ENCODE data around the gene TAB2. TPM values are rescaled to one million over a fixed set of nuclear protein-coding genes. Genes with fewer than 3 reads are reported as not detected.
"Not testable (repeated sequence)": the region's sequence is repeated elsewhere in the genome, so short reads cannot be mapped to it uniquely, and the experiment has no call there.

The TAB2 gene
- total and polyA plus RNA-seq, 2 experiments from 2014 or later: 14.2 to 51.9 TPM

- Histone ChIP-seq H3K36me3 (replicated peaks; ENCODE audit: insufficient read depth, low read depth) (no peaks in the 10 kb centered on the region), H3K79me2 (no peaks in the 10 kb centered on the region), H3K4me1 (ENCODE audit: insufficient read depth) (peaks cover 14% of the 10 kb centered on the region), H3K4me3 (no peak overlapping the region), H3K27me3 (no peaks in the 10 kb centered on the region), H2AFZ (no peak overlapping the region), H3K9me2 (replicated peaks; ENCODE audit: insufficient read depth) (no peaks in the 10 kb centered on the region), H3K9me3 (ENCODE audit: low read depth) (no peaks in the 10 kb centered on the region), H3K27ac (no peak overlapping the region), H4K20me1 (ENCODE audit: insufficient read depth, poor library complexity, severe bottlenecking) (no peaks in the 10 kb centered on the region), H3K4me2 (no peak overlapping the region)
- TF ChIP-seq EZH2phosphoT487 (IDR thresholded peaks at IDR 0.05; ENCODE audit: low read depth, severe bottlenecking, unreplicated experiment): no peak
- no peak for TF ChIP-seq CTCF (IDR thresholded peaks at IDR 0.05; ENCODE audit: poor library complexity)
- TF ChIP-seq EZH2 (IDR thresholded peaks at IDR 0.05; ENCODE audit: borderline replicate concordance): no peak
- no peak for DNase-seq (ENCODE audit: low spot score)
- WGBS (ENCODE audit: low lambda C conversion rate, missing lambda C conversion rate): 93% methylated on average over 7 of the region's 7 CpGs
These were observed 140.7 kb downstream of the TAB2 start for GRCh38 chr6:149458196-149458595.

- no peaks in the 10 kb centered on the region for H3K9me3 ChIP-seq (ENCODE audit: low read depth)
- TF ChIP-seq EZH2phosphoT487 (IDR thresholded peaks at IDR 0.05; ENCODE audit: low read depth, severe bottlenecking, unreplicated experiment): no peak
- no peak for TF ChIP-seq EZH2 (IDR thresholded peaks at IDR 0.05; ENCODE audit: borderline replicate concordance)
- TF ChIP-seq CTCF (IDR thresholded peaks at IDR 0.05; ENCODE audit: poor library complexity): no peak
- no peak overlapping the region for H3K4me3 ChIP-seq
- H3K27me3 ChIP-seq: no peaks in the 10 kb centered on the region
- H3K79me2 ChIP-seq: no peaks in the 10 kb centered on the region
- no peaks in the 10 kb centered on the region for H3K36me3 ChIP-seq (replicated peaks; ENCODE audit: insufficient read depth, low read depth)
- no peaks in the 10 kb centered on the region for H4K20me1 ChIP-seq (ENCODE audit: insufficient read depth, poor library complexity, severe bottlenecking)
- DNase-seq (ENCODE audit: low spot score): no peak
- H2AFZ ChIP-seq: no peak overlapping the region
- H3K27ac ChIP-seq: no peak overlapping the region
- no peak overlapping the region for H3K4me2 ChIP-seq
- no peaks in the 10 kb centered on the region for H3K9me2 ChIP-seq (replicated peaks; ENCODE audit: insufficient read depth)
- 95% methylated on average over 1 of the region's 1 CpG for WGBS (ENCODE audit: low lambda C conversion rate, missing lambda C conversion rate)
- peaks cover 10% of the 10 kb centered on the region for H3K4me1 ChIP-seq (ENCODE audit: insufficient read depth)
These were observed 141.3 kb downstream of the TAB2 start for GRCh38 chr6:149458806-149459205.

- Histone ChIP-seq H3K4me2 (no peak overlapping the region), H2AFZ (no peak overlapping the region), H4K20me1 (ENCODE audit: insufficient read depth, poor library complexity, severe bottlenecking) (no peaks in the 10 kb centered on the region), H3K79me2 (no peaks in the 10 kb centered on the region), H3K4me3 (no peak overlapping the region), H3K27ac (no peak overlapping the region), H3K27me3 (no peaks in the 10 kb centered on the region), H3K4me1 (ENCODE audit: insufficient read depth) (peaks cover under 1% of the 10 kb centered on the region), H3K9me3 (ENCODE audit: low read depth) (no peaks in the 10 kb centered on the region), H3K36me3 (replicated peaks; ENCODE audit: insufficient read depth, low read depth) (no peaks in the 10 kb centered on the region), H3K9me2 (replicated peaks; ENCODE audit: insufficient read depth) (no peaks in the 10 kb centered on the region)
- DNase-seq (ENCODE audit: low spot score): no peak
- no peak for TF ChIP-seq EZH2phosphoT487 (IDR thresholded peaks at IDR 0.05; ENCODE audit: low read depth, severe bottlenecking, unreplicated experiment)
- no peak for TF ChIP-seq CTCF (IDR thresholded peaks at IDR 0.05; ENCODE audit: poor library complexity)
- no peak for TF ChIP-seq EZH2 (IDR thresholded peaks at IDR 0.05; ENCODE audit: borderline replicate concordance)
- WGBS (ENCODE audit: low lambda C conversion rate, missing lambda C conversion rate): 76% methylated on average over 5 of the region's 5 CpGs
These were observed 142.2 kb downstream of the TAB2 start for GRCh38 chr6:149459761-149460160.

- not testable (repeated sequence) for H3K4me2 ChIP-seq; H3K27me3 ChIP-seq; H3K4me3 ChIP-seq; H3K79me2 ChIP-seq; H2AFZ ChIP-seq; H3K9me3 ChIP-seq (ENCODE audit: low read depth); H4K20me1 ChIP-seq (ENCODE audit: insufficient read depth, poor library complexity, severe bottlenecking); DNase-seq (ENCODE audit: low spot score); H3K9me2 ChIP-seq (replicated peaks; ENCODE audit: insufficient read depth); H3K4me1 ChIP-seq (ENCODE audit: insufficient read depth); H3K27ac ChIP-seq; H3K36me3 ChIP-seq (replicated peaks; ENCODE audit: insufficient read depth, low read depth)
- 78% methylated on average over 3 of the region's 3 CpGs for WGBS (ENCODE audit: low lambda C conversion rate, missing lambda C conversion rate)
These were observed 142.7 kb downstream of the TAB2 start for GRCh38 chr6:149460249-149460648.

Small RNAs within 50 kb of the gene (small RNA-seq; reads per million reads assigned to genes)
- not detected for gene RN7SL234P

Other genes starting within 250 kb of the TAB2 start
- 2.2 and 2.6 TPM in 2 replicates for gene SUMO4, start 82.5 kb downstream of the TAB2 start, total RNA-seq
- gene SUMO4, start 82.5 kb downstream of the TAB2 start, polyA plus RNA-seq: 0.24 and 0.36 TPM in 2 replicates
- 0.50 and 1.7 TPM in 2 replicates for gene ZC3H12D, start 167.3 kb downstream of the TAB2 start, total RNA-seq
- 0.06 and 0.44 TPM in 2 replicates for gene ZC3H12D, start 167.3 kb downstream of the TAB2 start, polyA plus RNA-seq
- gene PPIL4, start 228.3 kb downstream of the TAB2 start, total RNA-seq: 38.5 and 38.7 TPM in 2 replicates
- gene PPIL4, start 228.3 kb downstream of the TAB2 start, polyA plus RNA-seq: 31.4 and 33.8 TPM in 2 replicates
- gene GINM1, start 248.7 kb downstream of the TAB2 start, total RNA-seq: 45.7 and 53.5 TPM in 2 replicates
- 43.1 and 50.8 TPM in 2 replicates for gene GINM1, start 248.7 kb downstream of the TAB2 start, polyA plus RNA-seq